Right cardiac atrium (tissue), 5 donors: ENCODE data around the gene SEMA3B. TPM values are rescaled to one million over a fixed set of nuclear protein-coding genes. Genes with fewer than 3 reads are reported as not detected.
A peak's percentile ranks its signal among the peaks of the same experiment; 100 is the strongest.
"Not testable (repeated sequence)": the region's sequence is repeated elsewhere in the genome, so short reads cannot be mapped to it uniquely, and the experiment has no call there.

Experiments
- ATAC-seq, 2 donors: fragments of 200-7000 bp; cut with Tn5 transposase; one replicate each; pipeline versions ENCODE4 v1.8.0 to v1.9.1; 2020; ENCODE audit warnings: moderate library complexity in 2 of 2, mild to moderate bottlenecking in 1 of 2
- DNase-seq, 3 donors: peaks; one replicate each; pipeline ENCODE4 v3.0.0-alpha.2; 2020
- H3K27ac ChIP-seq: one replicate; pipeline ENCODE4 v1.5.1; 2013; ENCODE audit warnings: mild to moderate bottlenecking, low read length, control low read depth, moderate library complexity
- H3K27me3 ChIP-seq: one replicate; pipeline ENCODE4 v1.6.1; 2013; ENCODE audit not compliant: control insufficient read depth, insufficient read depth
- H3K4me1 ChIP-seq: one replicate; pipeline ENCODE4 v1.6.1; 2013; ENCODE audit warnings: low read length; ENCODE audit not compliant: control insufficient read depth, insufficient read depth
- H3K4me3 ChIP-seq: one replicate; pipeline ENCODE4 v1.5.1; 2013; ENCODE audit warnings: low read length, control low read depth
- H3K9me3 ChIP-seq: one replicate; pipeline ENCODE4 v1.6.1; 2013; ENCODE audit warnings: low read length; ENCODE audit not compliant: control insufficient read depth
- WGBS: extraction: QIAGEN DNeasy Blood & Tissue Kit; methylation state at CpG from one replicate; pipeline ENCODE4 v1.1.7; 2013; 5-methylcytosine and 5-hydroxymethylcytosine counted together
- intact Hi-C, 4 donors: fragments of 100-400 bp; cut with DNase I; formaldehyde crosslinking; loops; one replicate each; pipeline versions ENCODE4 v1.11.0 to v1.14.0; 2022 to 2023
- polyA plus RNA-seq: library from polyadenylated mRNA; stranded (reverse); fragments of 200-250 nt; gene quantifications from one replicate; pipeline ENCODE4 v1.2.3, GENCODE V29; 2013
- total RNA-seq, 4 donors: library from RNA; stranded (reverse); fragmentation: NEBNext Ultra II Directional; extraction: Animal tissue kit (Norgen Biotek cat#: 25700); gene quantifications; one replicate each; pipeline ENCODE4 v1.2.1, GENCODE V29; 2021
- donor health status: healthy with polysubstance abuse.
- donor health status: DM: no; HTN: yes; CAD: no.
- donor health status: DM: no; HTN: no; CAD: no.
- donor health status: DM: no; HTN: yes; CAD: no; lungs with severe emphysema.
- donor health status: DM: yes; HTN: yes; CAD: no.

Gene SEMA3B
- total and polyA plus RNA-seq, 5 donors, result 19.2 to 35.7 (median 33.0) TPM

DNA sequence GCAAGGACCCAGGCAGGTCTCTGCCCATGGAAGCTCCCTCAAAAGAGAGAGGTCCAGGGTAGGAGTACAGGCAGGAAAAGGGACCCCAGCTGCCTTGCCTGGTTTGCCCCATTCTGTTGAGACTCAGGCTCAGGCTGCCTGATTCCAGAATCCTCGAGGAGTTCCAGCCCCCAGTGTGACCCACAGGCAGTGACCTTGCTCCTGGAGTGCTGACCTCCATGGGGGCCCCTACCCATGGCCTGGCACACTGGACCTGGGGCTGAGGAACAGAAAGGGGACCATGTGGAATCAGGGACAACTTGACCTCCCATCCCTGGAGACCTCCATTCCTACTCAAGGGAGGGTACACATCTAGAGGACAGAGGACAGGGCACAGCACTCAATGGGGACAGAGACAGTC, 3.4 kb upstream of the SEMA3B start:
- DNase-seq (no peak), ATAC-seq (no peak)
- Histone ChIP-seq H3K9me3 (no peaks in the 10 kb centered on the region), H3K27me3 (no peaks in the 10 kb centered on the region), H3K27ac (peak overlapping the region; percentile 84), H3K4me3 (no peak overlapping the region), H3K4me1 (peaks cover 15% of the 10 kb centered on the region)
- intact Hi-C loops, result no loop called here
- WGBS, result 37% methylated on average over 1 of the region's 1 CpG

DNA sequence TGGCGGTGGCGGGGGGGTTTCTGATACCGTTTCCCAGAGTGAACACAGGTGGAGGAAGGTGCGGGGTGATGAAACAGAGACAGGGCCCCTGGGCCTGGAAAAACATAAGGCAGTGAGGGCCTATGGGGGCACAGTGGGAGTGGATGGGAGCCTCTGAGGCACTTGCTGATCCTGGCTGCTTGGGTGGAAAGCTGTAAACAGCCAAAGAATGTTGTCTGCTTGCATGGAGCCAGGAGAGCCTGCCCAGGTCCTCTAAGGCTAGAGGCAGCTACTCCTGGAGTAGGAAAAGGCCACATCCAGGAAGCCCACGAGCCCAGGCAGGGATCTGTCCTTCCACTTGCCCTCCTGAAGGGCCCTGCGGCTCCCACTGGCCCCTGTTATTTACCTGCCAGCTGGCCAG, 2.9 kb upstream of the SEMA3B start:
- peak overlapping the region; percentile 84 for H3K27ac ChIP-seq
- H3K9me3 ChIP-seq, result no peaks in the 10 kb centered on the region
- peaks cover 15% of the 10 kb centered on the region for H3K4me1 ChIP-seq
- peak in 1 of 3 donors; percentile 69 for DNase-seq
- H3K27me3 ChIP-seq, result no peaks in the 10 kb centered on the region
- WGBS, result 74% methylated on average over 6 of the region's 6 CpGs
- H3K4me3 ChIP-seq, result no peak overlapping the region
- intact Hi-C loops, result no loop called here
- ATAC-seq, result no peak

DNA sequence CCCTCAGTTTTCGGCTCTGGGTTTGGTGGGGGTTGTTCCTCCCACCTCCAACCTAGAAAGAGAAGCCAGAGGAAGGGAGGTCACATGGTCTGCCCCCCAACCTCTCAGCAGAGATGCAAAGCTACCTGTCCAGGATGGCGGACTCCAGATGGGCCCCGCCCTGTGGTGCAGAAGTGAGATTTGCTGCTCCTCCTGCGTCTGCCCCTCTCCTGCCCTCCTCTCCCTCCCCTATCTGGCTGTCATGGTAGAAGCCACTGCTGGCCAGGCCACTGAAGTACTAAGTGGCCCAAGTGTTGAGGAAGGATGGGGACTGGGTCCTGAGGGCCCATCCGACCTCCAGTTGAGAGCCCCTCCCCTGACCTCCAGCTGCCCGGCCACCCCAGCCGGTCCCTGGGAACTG, 2.1 kb upstream of the SEMA3B start:
- intact Hi-C loops, result no loop called here
- 48% methylated on average over 7 of the region's 7 CpGs for WGBS
- H3K27me3 ChIP-seq, result no peaks in the 10 kb centered on the region
- ATAC-seq (no peak), DNase-seq (no peak)
- no peaks in the 10 kb centered on the region for H3K9me3 ChIP-seq
- peak overlapping the region; percentile 84 for H3K27ac ChIP-seq
- H3K4me1 ChIP-seq, result peaks cover 14% of the 10 kb centered on the region
- H3K4me3 ChIP-seq, result peak overlapping the region; percentile 44

DNA sequence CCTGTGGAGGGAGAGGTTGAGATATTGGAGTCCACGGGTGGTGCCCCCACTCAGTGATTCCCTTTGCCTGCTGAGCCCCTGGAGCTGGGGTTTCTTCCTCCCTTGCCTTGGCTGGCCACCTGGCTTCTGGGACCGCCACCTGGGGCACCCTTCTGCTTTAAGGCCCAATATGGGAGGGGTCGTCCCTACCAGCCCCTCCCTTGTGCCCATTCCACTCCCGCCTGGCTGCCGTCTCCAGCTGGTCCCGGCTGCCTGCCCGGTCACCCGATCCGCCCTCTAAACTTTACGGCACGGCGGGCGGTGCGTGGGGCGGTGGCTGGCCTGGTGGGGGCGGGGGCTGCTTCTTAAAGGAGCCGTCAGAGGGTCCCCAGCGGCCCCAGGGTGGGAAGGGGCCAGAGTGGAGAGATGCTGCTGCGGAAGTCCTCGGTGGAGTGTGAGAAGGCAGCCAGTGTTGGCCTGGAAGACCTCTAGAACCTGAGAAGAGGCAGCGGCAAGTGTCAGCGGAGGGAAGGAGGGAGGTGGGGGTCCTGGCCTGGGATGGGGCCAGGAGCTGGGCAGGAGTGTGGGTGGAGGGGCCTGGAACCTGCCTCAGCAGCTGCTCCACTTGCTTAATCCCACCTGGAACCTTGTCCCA, 1.6 kb upstream of the SEMA3B start:
- H3K4me3 ChIP-seq, result peak overlapping the region; percentile 44
- intact Hi-C loops, result no loop called here
- H3K4me1 ChIP-seq, result peaks cover 14% of the 10 kb centered on the region
- peak; percentile 34 to 45 for ATAC-seq
- no peaks in the 10 kb centered on the region for H3K9me3 ChIP-seq
- DNase-seq, result peak; percentile 76 to 94 (median 93)
- 7% methylated on average over 22 of the region's 22 CpGs for WGBS
- H3K27me3 ChIP-seq, result no peaks in the 10 kb centered on the region
- peak overlapping the region; percentile 84 for H3K27ac ChIP-seq

DNA sequence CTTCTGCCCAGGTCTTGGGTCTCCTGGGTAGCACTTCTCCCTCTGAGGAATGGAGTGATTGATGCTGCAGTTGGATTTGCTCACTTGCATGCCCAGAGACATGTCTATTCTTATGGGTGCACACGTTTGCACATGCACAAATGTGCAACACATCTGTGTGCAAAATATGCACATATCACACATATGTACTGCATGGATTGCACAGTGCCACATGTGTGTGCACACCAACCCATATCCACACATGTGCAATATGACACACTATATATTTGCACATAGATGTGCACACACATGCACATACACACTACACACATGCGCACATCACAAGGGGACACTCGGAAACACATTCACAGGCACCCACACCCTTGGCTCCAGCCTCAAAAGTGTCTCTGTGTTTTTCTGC, 671 bp upstream of the SEMA3B start:
- ATAC-seq, result no peak
- Histone ChIP-seq H3K27me3 (no peaks in the 10 kb centered on the region), H3K4me1 (peaks cover 14% of the 10 kb centered on the region), H3K9me3 (no peaks in the 10 kb centered on the region), H3K27ac (peak overlapping the region; percentile 84), H3K4me3 (no peak overlapping the region)
- DNase-seq, result no peak
- 42% methylated on average over 3 of the region's 3 CpGs for WGBS
- intact Hi-C loops, result no loop called here

DNA sequence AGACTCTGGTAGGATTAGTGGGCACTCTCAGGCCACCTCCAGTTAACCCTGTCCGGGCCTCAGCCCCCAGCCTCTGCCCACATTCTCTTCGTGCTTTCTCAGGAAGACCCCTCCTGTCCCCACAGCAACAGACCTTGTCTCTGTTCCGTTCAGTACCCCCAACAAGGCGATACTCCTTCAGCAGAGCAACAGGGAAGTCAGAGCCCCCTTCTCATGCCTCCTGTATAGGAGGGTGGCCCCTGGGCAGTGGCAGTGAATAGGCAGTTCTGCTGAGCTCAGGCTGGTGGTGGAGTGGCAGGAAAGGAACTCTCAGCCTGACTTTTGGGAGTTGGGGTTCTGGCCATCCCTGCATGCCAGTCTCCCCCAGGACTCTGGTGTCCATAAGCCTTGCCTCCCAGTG, 513 bp downstream of the SEMA3B start:
- Histone ChIP-seq H3K9me3 (no peaks in the 10 kb centered on the region), H3K4me3 (peak overlapping the region; percentile 3), H3K27ac (peak overlapping the region; percentile 19), H3K27me3 (no peaks in the 10 kb centered on the region), H3K4me1 (peaks cover 11% of the 10 kb centered on the region)
- DNase-seq (no peak), ATAC-seq (no peak)
- 66% methylated on average over 4 of the region's 4 CpGs for WGBS
- intact Hi-C loops, result no loop called here

DNA sequence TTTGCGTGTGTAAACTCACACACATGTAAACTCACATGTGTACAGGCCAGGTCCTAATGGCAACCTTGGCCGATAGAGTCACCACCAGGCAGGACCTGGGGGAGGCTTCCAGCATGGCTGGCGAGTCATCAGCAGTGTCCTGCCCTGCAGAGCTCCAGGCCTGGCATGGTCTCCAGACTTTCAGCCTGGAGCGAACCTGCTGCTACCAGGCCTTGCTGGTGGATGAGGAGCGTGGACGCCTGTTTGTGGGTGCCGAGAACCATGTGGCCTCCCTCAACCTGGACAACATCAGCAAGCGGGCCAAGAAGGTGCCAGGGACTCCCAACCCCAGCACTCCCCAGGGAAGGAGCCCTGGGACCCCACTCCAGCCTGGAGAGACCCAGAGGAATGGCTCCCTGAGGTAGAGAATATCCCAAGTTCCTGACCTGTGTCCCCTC, 1.0 kb downstream of the SEMA3B start:
- intact Hi-C loops, result loop anchor here in 3 of 4 donors (5.0 to 10.0 kb wide), 4 partner anchors 43 to 145 kb away; partner anchors contain the start of gene GNAT1 (in 1 of the 3)
- H3K27ac ChIP-seq, result no peak overlapping the region
- DNase-seq, result peak in 1 of 3 donors; percentile 54
- no peak for ATAC-seq
- H3K9me3 ChIP-seq, result no peaks in the 10 kb centered on the region
- no peaks in the 10 kb centered on the region for H3K27me3 ChIP-seq
- peaks cover 10% of the 10 kb centered on the region for H3K4me1 ChIP-seq
- no peak overlapping the region for H3K4me3 ChIP-seq
- 83% methylated on average over 8 of the region's 8 CpGs for WGBS

DNA sequence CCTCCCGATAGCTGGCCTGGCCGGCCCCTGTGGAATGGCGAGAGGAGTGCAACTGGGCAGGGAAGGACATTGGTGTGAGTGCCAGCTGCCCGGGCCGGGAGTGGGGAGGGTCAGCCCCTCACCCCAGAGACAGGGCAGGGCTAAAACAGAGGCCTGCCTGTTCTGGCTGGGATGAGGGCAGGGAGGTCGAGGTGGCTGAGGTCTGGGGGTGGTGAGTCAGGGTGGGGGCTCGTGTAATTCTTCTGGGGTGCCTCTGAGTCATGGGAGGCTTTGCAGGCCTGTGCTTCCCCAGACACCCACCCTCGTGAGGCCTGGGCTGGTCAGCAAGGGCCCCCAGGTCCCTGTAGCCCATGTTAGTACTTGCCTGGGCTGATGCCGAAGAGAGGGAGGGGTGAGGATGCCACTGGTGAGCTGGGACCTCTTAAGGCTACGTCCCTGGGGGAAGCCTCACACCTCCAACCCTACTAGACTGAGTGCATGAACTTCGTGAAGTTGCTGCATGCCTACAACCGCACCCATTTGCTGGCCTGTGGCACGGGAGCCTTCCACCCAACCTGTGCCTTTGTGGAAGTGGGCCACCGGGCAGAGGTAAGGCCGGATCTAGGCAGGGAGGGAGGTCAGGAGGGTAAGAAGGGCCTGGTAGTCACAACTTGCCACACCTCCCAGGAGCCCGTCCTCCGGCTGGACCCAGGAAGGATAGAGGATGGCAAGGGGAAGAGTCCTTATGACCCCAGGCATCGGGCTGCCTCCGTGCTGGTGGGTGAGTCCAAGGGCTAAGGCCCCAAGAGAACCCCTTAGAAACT, 1.7 kb downstream of the SEMA3B start:
- DNase-seq (peak in 1 of 3 donors; percentile 51), ATAC-seq (no peak)
- intact Hi-C loops, result loop anchor here in 3 of 4 donors (5.0 to 10.0 kb wide), 4 partner anchors 43 to 146 kb away; partner anchors contain the start of gene GNAT1 (in 1 of the 3)
- Histone ChIP-seq H3K9me3 (no peaks in the 10 kb centered on the region), H3K27me3 (no peaks in the 10 kb centered on the region), H3K4me1 (peaks cover 3% of the 10 kb centered on the region), H3K27ac (no peak overlapping the region), H3K4me3 (no peak overlapping the region)
- 79% methylated on average over 19 of the region's 19 CpGs for WGBS

DNA sequence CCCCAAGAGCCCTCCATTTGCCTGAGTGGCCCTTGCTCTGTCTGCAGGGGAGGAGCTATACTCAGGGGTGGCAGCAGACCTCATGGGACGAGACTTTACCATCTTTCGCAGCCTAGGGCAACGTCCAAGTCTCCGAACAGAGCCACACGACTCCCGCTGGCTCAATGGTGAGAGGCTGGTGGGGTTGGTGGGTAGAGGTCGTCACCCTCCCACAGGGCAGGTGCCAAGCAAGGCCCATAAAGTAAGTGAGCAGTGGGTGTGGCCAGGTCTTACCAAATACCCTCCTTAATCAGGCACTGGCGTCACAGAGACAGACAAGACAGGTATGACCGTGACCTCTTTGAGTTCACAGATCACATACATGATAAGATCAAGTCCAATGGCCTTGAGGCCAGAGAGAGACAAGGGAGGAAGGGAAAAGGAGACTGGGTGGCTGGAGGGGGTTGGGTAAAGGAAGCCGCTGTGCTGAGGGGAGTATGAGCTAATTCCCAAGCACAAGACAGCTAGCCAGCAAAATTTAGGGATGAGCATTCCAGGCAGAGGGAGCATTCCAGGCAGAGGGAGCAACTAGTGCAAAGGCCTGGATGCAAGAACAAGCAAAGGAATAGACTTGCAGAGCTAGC, 2.5 kb downstream of the SEMA3B start:
- DNase-seq (no peak), ATAC-seq (no peak)
- 72% methylated on average over 10 of the region's 10 CpGs for WGBS
- H3K27ac ChIP-seq, result no peak overlapping the region
- intact Hi-C loops, result loop anchor here in 3 of 4 donors (5.0 to 10.0 kb wide), 4 partner anchors 44 to 147 kb away; partner anchors contain the start of gene GNAT1 (in 1 of the 3)
- H3K4me1 ChIP-seq, result peaks cover 2% of the 10 kb centered on the region
- H3K27me3 ChIP-seq, result no peaks in the 10 kb centered on the region
- H3K9me3 ChIP-seq, result no peaks in the 10 kb centered on the region
- H3K4me3 ChIP-seq, result no peak overlapping the region

DNA sequence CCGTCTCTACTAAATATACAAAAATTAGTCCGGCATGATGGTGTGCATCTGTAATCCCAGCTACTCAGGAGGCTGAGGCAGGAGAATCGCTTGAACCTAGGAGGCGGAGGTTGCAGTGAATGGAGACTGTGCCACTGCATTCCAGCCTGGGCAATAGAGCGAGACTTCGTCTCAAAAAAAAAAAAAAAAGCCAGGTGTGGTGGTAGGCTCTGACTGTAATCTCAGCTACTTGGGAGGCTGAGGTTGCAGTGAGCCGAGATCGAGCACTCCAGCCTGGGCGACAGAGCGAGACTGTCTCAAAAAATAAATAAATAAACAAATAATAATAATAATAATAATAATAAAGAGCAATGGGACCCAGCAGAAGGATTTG, 3.6 kb downstream of the SEMA3B start:
- WGBS, result 66% methylated on average over 10 of the region's 10 CpGs
- DNase-seq, H3K4me3 ChIP-seq, ATAC-seq, H3K4me1 ChIP-seq, H3K27ac ChIP-seq, H3K27me3 ChIP-seq, H3K9me3 ChIP-seq: not testable (repeated sequence)
- intact Hi-C loops, result loop anchor here (2.0 to 10.0 kb wide), 6 partner anchors 45 to 148 kb away; partner anchors contain the start of gene GNAT1 (in 1 of the 4)
